GM12878 (cell line): ENCODE measurements around the gene CLIP2. TPM values are rescaled to one million over a fixed set of nuclear protein-coding genes. Genes with fewer than 3 reads are reported as not detected.

Source experiments
- ATAC-seq: fragments of 200-7000 bp; cut with Tn5 transposase; 3 replicates; pipeline ENCODE4 v1.9.1; 2020; ENCODE audit warnings: mild to moderate bottlenecking, moderate library complexity
- BruUV-seq: library from RNA; stranded (reverse); fragments of 400-500 nt; replicated peaks from 2 replicates; lab custom pipeline; 2021; lab: Mats Ljungman, UMichigan
- CTCF ChIA-PET: fragments of 300-600 bp; sonication (Branson Sonifier 250); formaldehyde crosslinking; extraction: SDS; loops from one replicate; lab custom pipeline; 2021; ENCODE audit warnings: inconsistent platforms; lab: Yijun Ruan, JAX
- POLR2A ChIA-PET: fragments of 350-600 bp; formaldehyde crosslinking; extraction: SDS; loops from one replicate; lab custom pipeline; 2021; ENCODE audit warnings: inconsistent platforms; lab: Charles Lee
- RAD21 ChIA-PET: fragments of 300-600 bp; sonication (Branson Sonifier 250); formaldehyde crosslinking; loops from one replicate; lab custom pipeline; 2023; ENCODE audit warnings: antibody characterized with exemption; ENCODE audit not compliant: unreplicated experiment; lab: Charles Lee
- SMC1A ChIA-PET: fragments of 300-600 bp; sonication (Branson Sonifier 250); formaldehyde crosslinking; loops from one replicate; lab custom pipeline; 2023; ENCODE audit not compliant: unreplicated experiment, uncharacterized antibody; lab: Charles Lee
- DNase-seq: peaks from one replicate; pipeline ENCODE4 v3.0.0-alpha.2; 2011; ENCODE audit warnings: low read depth, low spot score
- FAIRE-seq: peaks from 3 replicates; lab custom pipeline; 2011; peaks lifted over from hg19 to GRCh38; lab: Jason Lieb, UNC
- H2AFZ ChIP-seq: 2 replicates; pipeline ENCODE4 v1.6.0; 2011; ENCODE audit warnings: low read depth, low read length, control low read depth; ENCODE audit not compliant: control insufficient read depth
- H3K27ac ChIP-seq: 2 replicates; pipeline ENCODE4 v1.5.1; 2011; ENCODE audit warnings: control low read depth; ENCODE audit not compliant: control insufficient read depth, insufficient read depth
- H3K27me3 ChIP-seq, 2 experiments: replicated peaks in 1 of 2; 2 replicates each; pipeline versions ENCODE4 v1.6.0 to v1.6.1; 2011; ENCODE audit warnings: low read length in 1 of 2; ENCODE audit not compliant: control insufficient read depth in 2 of 2, insufficient read depth in 2 of 2
- H3K36me3 ChIP-seq, 2 experiments: 2 replicates each; pipeline ENCODE4 v1.5.1; 2011; ENCODE audit warnings: low read length in 1 of 2; ENCODE audit not compliant: control insufficient read depth in 2 of 2, insufficient read depth in 2 of 2
- H3K4me1 ChIP-seq: 2 replicates; pipeline ENCODE4 v1.6.1; 2011; ENCODE audit warnings: mild to moderate bottlenecking, low read length, moderate library complexity, mixed read lengths; ENCODE audit not compliant: control insufficient read depth, insufficient read depth
- H3K4me2 ChIP-seq: 2 replicates; pipeline ENCODE4 v1.6.0; 2011; ENCODE audit warnings: control low read depth; ENCODE audit not compliant: control insufficient read depth, insufficient read depth
- H3K4me3 ChIP-seq: fragments of 200-600 bp; sonication (generic); 2 replicates; pipeline ENCODE4 v1.5.1; 2016
- H3K79me2 ChIP-seq: 2 replicates; pipeline ENCODE4 v1.6.0; 2011; ENCODE audit warnings: low read length; ENCODE audit not compliant: control insufficient read depth, insufficient read depth
- H3K9ac ChIP-seq: 2 replicates; pipeline ENCODE4 v1.8.0; 2011; ENCODE audit warnings: low read length, control low read depth, mixed read lengths; ENCODE audit not compliant: control insufficient read depth, insufficient read depth
- H3K9me3 ChIP-seq: replicated peaks from 3 replicates; pipeline ENCODE4 v1.5.1; 2011; ENCODE audit warnings: mild to moderate bottlenecking, low read length; ENCODE audit not compliant: control insufficient read depth, insufficient read depth
- H4K20me1 ChIP-seq: 2 replicates; pipeline ENCODE4 v1.6.0; 2011; ENCODE audit not compliant: control insufficient read depth, insufficient read depth
- HDGF ChIP-seq: fragments of 450-650 bp; IDR thresholded peaks from 2 replicates; pipeline ENCODE4 v1.6.1; 2016; ENCODE audit warnings: antibody characterized with exemption
- IRF4 ChIP-seq: IDR thresholded peaks from 2 replicates; pipeline ENCODE4 v1.6.1; 2011; ENCODE audit warnings: low read depth, low read length
- LARP7 ChIP-seq: fragments of 450-650 bp; IDR thresholded peaks from 2 replicates; pipeline ENCODE4 v1.6.1; 2017; ENCODE audit warnings: mild to moderate bottlenecking
- NR2C2 ChIP-seq: IDR thresholded peaks from 2 replicates; pipeline ENCODE4 v1.6.1; 2011; ENCODE audit warnings: borderline replicate concordance, low read depth; ENCODE audit not compliant: control insufficient read depth, insufficient read length
- PAX5 ChIP-seq: IDR thresholded peaks from 2 replicates; pipeline ENCODE4 v1.6.1; 2011; ENCODE audit warnings: low read depth, low read length, borderline replicate concordance
- RAD21 ChIP-seq: IDR thresholded peaks from 2 replicates; pipeline ENCODE4 v1.6.1; 2011; ENCODE audit warnings: mild to moderate bottlenecking, low read depth, low read length, moderate library complexity; ENCODE audit not compliant: insufficient read depth
- RFX5 ChIP-seq: IDR thresholded peaks from 2 replicates; pipeline ENCODE4 v1.6.1; 2011; ENCODE audit warnings: low read depth, low read length, improper control_type of control experiment
- SIX5 ChIP-seq: IDR thresholded peaks from 2 replicates; pipeline ENCODE4 v1.6.1; 2011; ENCODE audit warnings: mild to moderate bottlenecking, low read depth, low read length, moderate library complexity; ENCODE audit not compliant: severe bottlenecking
- SUPT20H ChIP-seq: IDR thresholded peaks from 2 replicates; pipeline ENCODE4 v1.6.1; 2011; ENCODE audit warnings: low read depth, mild to moderate bottlenecking, low read length, moderate library complexity, borderline replicate concordance; ENCODE audit not compliant: control insufficient read depth
- WGBS: methylation state at CpG from one replicate; pipeline ENCODE4 v1.1.6; 2016; ENCODE audit warnings: low lambda C conversion rate; ENCODE audit not compliant: insufficient replicate concordance, insufficient coverage; ENCODE audit errors: missing lambda C conversion rate; 5-methylcytosine and 5-hydroxymethylcytosine counted together
- in situ Hi-C: fragments of 300-500 bp; cut with MboI; formaldehyde crosslinking; loops from 9 replicates; pipeline ENCODE4 v1.14.3; 2018; ENCODE audit warnings: mixed read lengths
- intact Hi-C: fragments of 100-400 bp; cut with micrococcal nuclease; formaldehyde crosslinking; loops from one replicate; pipeline ENCODE4 v1.14.2; 2022; ENCODE audit not compliant: unreplicated experiment
- polyA plus RNA-seq, 11 experiments: library from polyadenylated mRNA; depleted of rRNA in 4 of 11; unstranded in 6 of 11; stranded (reverse) in 5 of 11; fragments of >200 nt; fragmentation: Nextera tagmentation in 4 of 11; fragmentation: Illumina TruSeq in 1 of 11; extraction: Ambion mirVana in 4 of 11; extraction: Trizol in 1 of 11; gene quantifications; 1 replicate in 1 of 11; 2 replicates in 10 of 11; pipeline versions ENCODE4 v1.2.1 to v1.2.3, GENCODE V29; 2011 to 2016; ENCODE audit warnings: inconsistent platforms in 2 of 11, missing spikeins in 2 of 11, low read depth in 1 of 11
- total RNA-seq, 4 experiments: library from RNA; depleted of rRNA in 3 of 4; stranded (reverse); fragments of >200 nt in 3 of 4; fragmentation: Illumina TruSeq in 1 of 4; extraction: Trizol in 1 of 4; gene quantifications; 2 replicates each; pipeline versions ENCODE4 v1.2.1 to v1.2.3, GENCODE V29; 2013 to 2021
- TF ChIP-seq, protein P1 (sequence below): fragments of 450-650 bp; IDR thresholded peaks from 2 replicates; pipeline ENCODE4 v1.6.1; 2017; ENCODE audit warnings: mild to moderate bottlenecking, moderate library complexity

The CLIP2 gene
- total and polyA plus RNA-seq, 10 of the 15 experiments (the other 5 are each of a cell fraction or from before 2014, with no cell fraction given), result 0.26 to 56.3 (median 21.0) TPM

DNA sequence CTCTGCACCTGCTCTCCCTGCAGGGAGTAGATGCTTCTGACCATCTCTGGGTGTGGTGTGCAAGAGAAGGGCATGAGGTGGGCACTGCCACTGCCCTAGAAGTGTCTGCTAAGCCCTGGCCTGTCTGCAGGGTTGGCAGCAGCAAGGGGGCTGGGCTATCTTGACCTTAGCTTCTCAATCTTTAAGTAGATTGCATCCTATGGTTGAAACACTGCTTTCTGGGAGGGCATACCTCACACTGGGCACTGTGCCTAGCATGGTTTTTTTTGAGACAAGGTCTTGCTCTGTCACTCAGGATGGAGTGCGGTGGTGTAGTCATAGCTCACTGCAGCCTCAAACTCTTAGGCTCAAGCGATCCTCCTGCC, 54.9 kb downstream of the CLIP2 start (continued):
- no peak for TF ChIP-seq RFX5
- TF ChIP-seq SUPT20H, result no peak
- TF ChIP-seq NR2C2, result no peak
- TF ChIP-seq HDGF, result no peak

DNA sequence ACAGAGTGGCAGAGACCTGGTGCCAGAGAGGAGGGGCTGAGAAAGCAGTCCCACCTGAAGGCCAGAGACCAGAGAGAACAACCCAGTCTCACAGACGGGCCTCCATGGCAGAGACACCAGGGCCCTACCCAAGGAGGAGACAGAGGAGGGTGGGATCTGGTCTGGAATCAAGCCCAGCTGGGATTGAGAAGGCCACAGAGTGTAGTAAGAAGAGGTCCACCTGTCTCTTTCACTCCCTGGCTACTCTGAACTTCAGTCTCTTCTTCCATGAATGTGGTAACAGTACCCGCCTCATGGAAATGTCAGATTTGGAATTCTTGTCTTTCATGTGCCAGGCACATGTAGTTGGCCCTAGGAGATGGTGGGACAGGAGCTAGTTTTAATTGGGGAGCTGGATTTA, 55.6 kb downstream of the CLIP2 start:
- in situ Hi-C loops, result no loop called here
- WGBS, result 95% methylated on average over 2 of the region's 2 CpGs

More for the DNA sequence above, 55.6 kb downstream of the CLIP2 start:
- Histone ChIP-seq H3K27ac (no peak overlapping the region), H3K4me2 (no peak overlapping the region), H3K36me3 (peaks cover 0 to 17% of the 10 kb centered on the region in 2 experiments; a peak in 3 of 4 replicates), H4K20me1 (no peaks in the 10 kb centered on the region), H3K27me3 (no peaks in the 10 kb centered on the region), H3K79me2 (no peaks in the 10 kb centered on the region), H3K4me3 (no peak overlapping the region), H3K9me3 (no peaks in the 10 kb centered on the region), H2AFZ (no peak overlapping the region)
- ChIA-PET RAD21 (no interaction called here), CTCF (no interaction called here), POLR2A (interaction anchor here (0.6 kb wide), 1 partner anchor 83 kb away, joined by 5 read pairs; no protein-coding TSS in a partner anchor)
- ATAC-seq, result no peak
- intact Hi-C loops, result no loop called here
- no peak for FAIRE-seq
- TSS peak; percentile 44 for BruUV-seq
- TF ChIP-seq SIX5, result no peak
- no peak for TF ChIP-seq IRF4
- TF ChIP-seq, protein P1, sequence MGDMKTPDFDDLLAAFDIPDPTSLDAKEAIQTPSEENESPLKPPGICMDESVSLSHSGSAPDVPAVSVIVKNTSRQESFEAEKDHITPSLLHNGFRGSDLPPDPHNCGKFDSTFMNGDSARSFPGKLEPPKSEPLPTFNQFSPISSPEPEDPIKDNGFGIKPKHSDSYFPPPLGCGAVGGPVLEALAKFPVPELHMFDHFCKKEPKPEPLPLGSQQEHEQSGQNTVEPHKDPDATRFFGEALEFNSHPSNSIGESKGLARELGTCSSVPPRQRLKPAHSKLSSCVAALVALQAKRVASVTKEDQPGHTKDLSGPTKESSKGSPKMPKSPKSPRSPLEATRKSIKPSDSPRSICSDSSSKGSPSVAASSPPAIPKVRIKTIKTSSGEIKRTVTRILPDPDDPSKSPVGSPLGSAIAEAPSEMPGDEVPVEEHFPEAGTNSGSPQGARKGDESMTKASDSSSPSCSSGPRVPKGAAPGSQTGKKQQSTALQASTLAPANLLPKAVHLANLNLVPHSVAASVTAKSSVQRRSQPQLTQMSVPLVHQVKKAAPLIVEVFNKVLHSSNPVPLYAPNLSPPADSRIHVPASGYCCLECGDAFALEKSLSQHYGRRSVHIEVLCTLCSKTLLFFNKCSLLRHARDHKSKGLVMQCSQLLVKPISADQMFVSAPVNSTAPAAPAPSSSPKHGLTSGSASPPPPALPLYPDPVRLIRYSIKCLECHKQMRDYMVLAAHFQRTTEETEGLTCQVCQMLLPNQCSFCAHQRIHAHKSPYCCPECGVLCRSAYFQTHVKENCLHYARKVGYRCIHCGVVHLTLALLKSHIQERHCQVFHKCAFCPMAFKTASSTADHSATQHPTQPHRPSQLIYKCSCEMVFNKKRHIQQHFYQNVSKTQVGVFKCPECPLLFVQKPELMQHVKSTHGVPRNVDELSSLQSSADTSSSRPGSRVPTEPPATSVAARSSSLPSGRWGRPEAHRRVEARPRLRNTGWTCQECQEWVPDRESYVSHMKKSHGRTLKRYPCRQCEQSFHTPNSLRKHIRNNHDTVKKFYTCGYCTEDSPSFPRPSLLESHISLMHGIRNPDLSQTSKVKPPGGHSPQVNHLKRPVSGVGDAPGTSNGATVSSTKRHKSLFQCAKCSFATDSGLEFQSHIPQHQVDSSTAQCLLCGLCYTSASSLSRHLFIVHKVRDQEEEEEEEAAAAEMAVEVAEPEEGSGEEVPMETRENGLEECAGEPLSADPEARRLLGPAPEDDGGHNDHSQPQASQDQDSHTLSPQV, result no peak
- no peak for TF ChIP-seq LARP7
- no peak for TF ChIP-seq PAX5
- no peak for TF ChIP-seq RAD21
- TF ChIP-seq, all 136 proteins: peak for 0
- H3K9ac ChIP-seq, result no peak overlapping the region
- DNase-seq, result no peak
- H3K4me1 ChIP-seq, result no peaks in the 10 kb centered on the region
- SMC1A ChIA-PET, result interaction anchor here (1.3 kb wide), 1 partner anchor 139 kb away, joined by 6 read pairs; no protein-coding TSS in a partner anchor
